HepG2 (cell line): ENCODE results near the gene LCN2. TPM values are rescaled to one million over a fixed set of nuclear protein-coding genes. Genes with fewer than 3 reads are reported as not detected.
"Not testable (repeated sequence)": the region's sequence is repeated elsewhere in the genome, so short reads cannot be mapped to it uniquely, and the experiment has no call there.

ENCODE experiments used
- ATAC-seq: fragments of 200-7000 bp; cut with Tn5 transposase; 3 replicates; pipeline ENCODE4 v1.9.1; 2020; ENCODE audit warnings: mild to moderate bottlenecking, moderate library complexity
- BruUV-seq: library from RNA; stranded (reverse); fragments of 400-500 nt; replicated peaks from 2 replicates; lab custom pipeline; 2021; lab: Mats Ljungman, UMichigan
- CTCF ChIA-PET: fragments of 300-600 bp; formaldehyde crosslinking; extraction: SDS; loops from one replicate; lab custom pipeline; 2021; ENCODE audit warnings: low total read pairs, inconsistent platforms, low intra/inter-chr PET ratio; lab: Yijun Ruan, JAX
- POLR2A ChIA-PET: fragments of 350-600 bp; sonication (Branson Sonifier 250); formaldehyde crosslinking; loops from one replicate; lab custom pipeline; 2020; ENCODE audit warnings: antibody characterized with exemption, inconsistent platforms; lab: Yijun Ruan, JAX
- DNase-seq: peaks from one replicate; pipeline ENCODE4 v3.0.0-alpha.2; 2015; ENCODE audit warnings: low spot score
- FAIRE-seq: peaks from 3 replicates; lab custom pipeline; 2011; peaks lifted over from hg19 to GRCh38; lab: Jason Lieb, UNC
- H2AFZ ChIP-seq: one replicate; pipeline ENCODE4 v1.6.1; 2011; ENCODE audit warnings: low read length, inconsistent platforms
- H3K27ac ChIP-seq: fragments of 300-600 bp; 3 replicates; pipeline ENCODE4 v1.8.0; 2011; ENCODE audit warnings: mixed run types, mild to moderate bottlenecking, mixed read lengths, low read length, inconsistent platforms; ENCODE audit not compliant: insufficient read depth; ENCODE audit errors: extremely low read length
- H3K27me3 ChIP-seq, 2 experiments: fragments of 200-600 bp in 1 of 2; 2 replicates in 1 of 2; 3 replicates in 1 of 2; pipeline versions ENCODE4 v1.6.0 to v1.8.0; 2011; ENCODE audit warnings: low read length in 2 of 2, mild to moderate bottlenecking in 2 of 2, moderate library complexity in 2 of 2, inconsistent platforms in 1 of 2; ENCODE audit not compliant: insufficient read depth in 2 of 2, control insufficient read depth in 1 of 2
- H3K36me3 ChIP-seq, 2 experiments: fragments of 200-600 bp in 1 of 2; replicated peaks in 1 of 2; 2 replicates in 1 of 2; 3 replicates in 1 of 2; pipeline versions ENCODE4 v1.5.1 to v1.8.0; 2011; ENCODE audit warnings: low read length in 2 of 2, inconsistent platforms in 1 of 2; ENCODE audit not compliant: insufficient read depth in 2 of 2, control insufficient read depth in 1 of 2
- H3K4me1 ChIP-seq: 2 replicates; pipeline ENCODE4 v1.5.1; 2012; ENCODE audit warnings: low read length, inconsistent platforms; ENCODE audit not compliant: insufficient read depth
- H3K4me2 ChIP-seq: 2 replicates; pipeline ENCODE4 v1.6.0; 2011; ENCODE audit warnings: low read depth, low read length, inconsistent platforms
- H3K4me3 ChIP-seq, 3 experiments: fragments of 200-600 bp in 1 of 3; sonication (generic), shearing (Covaris generic) in 1 of 3; replicated peaks in 1 of 3; 2 replicates each; pipeline ENCODE4 v1.5.1; 2011 to 2016; ENCODE audit warnings: low read length in 3 of 3, inconsistent platforms in 2 of 3, low read depth in 2 of 3, mild to moderate bottlenecking in 2 of 3, control low read depth in 1 of 3, mixed read lengths in 1 of 3; ENCODE audit not compliant: insufficient read depth in 1 of 3
- H3K79me2 ChIP-seq: one replicate; pipeline ENCODE4 v1.6.1; 2011; ENCODE audit warnings: low read length, inconsistent platforms; ENCODE audit not compliant: insufficient read depth
- H3K9ac ChIP-seq: 2 replicates; pipeline ENCODE4 v1.6.0; 2011; ENCODE audit warnings: mild to moderate bottlenecking, low read depth, low read length, inconsistent platforms; ENCODE audit not compliant: insufficient read depth
- H3K9me3 ChIP-seq: 2 replicates; pipeline ENCODE4 v1.5.1; 2012; ENCODE audit warnings: mild to moderate bottlenecking, low read length
- H4K20me1 ChIP-seq: 2 replicates; pipeline ENCODE4 v1.6.0; 2011; ENCODE audit warnings: inconsistent platforms, mild to moderate bottlenecking, low read length, moderate library complexity; ENCODE audit not compliant: insufficient read depth
- FOXP4 ChIP-seq: sonication (generic); formaldehyde crosslinking; IDR thresholded peaks from 2 replicates; pipeline ENCODE4 v1.4.0; 2020; ENCODE audit warnings: missing genetic modification reagents
- GATAD2A ChIP-seq: IDR thresholded peaks from 2 replicates; pipeline ENCODE4 v1.6.1; 2016
- HDAC1 ChIP-seq: sonication (generic); formaldehyde crosslinking; IDR thresholded peaks from 2 replicates; pipeline ENCODE4 v1.5.1; 2020; ENCODE audit warnings: mild to moderate bottlenecking, missing genetic modification reagents
- HNF1A ChIP-seq, 2 experiments: sonication (generic) in 1 of 2; formaldehyde crosslinking in 1 of 2; IDR thresholded peaks; 2 replicates each; pipeline versions ENCODE4 v1.4.0 to v1.6.1; 2016 to 2020; ENCODE audit warnings: borderline replicate concordance in 1 of 2, low read depth in 1 of 2, mild to moderate bottlenecking in 1 of 2, missing genetic modification reagents in 1 of 2
- KDM4B ChIP-seq: sonication (generic); formaldehyde crosslinking; IDR thresholded peaks from 2 replicates; pipeline ENCODE4 v1.4.0; 2020; ENCODE audit warnings: missing genetic modification reagents
- LCORL ChIP-seq, 2 experiments: fragments of 450-650 bp in 1 of 2; sonication (generic) in 1 of 2; formaldehyde crosslinking in 1 of 2; IDR thresholded peaks; 2 replicates each; pipeline versions ENCODE4 v1.5.0 to v1.6.1; 2017 to 2020; ENCODE audit warnings: antibody characterized with exemption in 1 of 2, missing genetic modification reagents in 1 of 2
- POLR2A ChIP-seq, 2 experiments: IDR thresholded peaks; 2 replicates each; pipeline ENCODE4 v1.6.1; 2011; ENCODE audit warnings: low read depth in 2 of 2, low read length in 2 of 2, mild to moderate bottlenecking in 1 of 2, moderate library complexity in 1 of 2; ENCODE audit not compliant: insufficient read depth in 1 of 2
- SOX13 ChIP-seq, 3 experiments: fragments of 450-650 bp in 1 of 3; sonication (generic) in 1 of 3; formaldehyde crosslinking in 1 of 3; IDR thresholded peaks in 2 of 3; conservative IDR thresholded peaks in 1 of 3; 2 replicates each; pipeline versions ENCODE4 v1.5.0 to v1.6.1; 2016 to 2020; ENCODE audit warnings: antibody characterized with exemption in 1 of 3, mild to moderate bottlenecking in 1 of 3, missing compliant biosample characterization in 1 of 3, missing genetic modification reagents in 1 of 3, moderate library complexity in 1 of 3
- WGBS: methylation state at CpG from one replicate; pipeline ENCODE4 v1.1.6; 2017; ENCODE audit warnings: low lambda C conversion rate; 5-methylcytosine and 5-hydroxymethylcytosine counted together
- in situ Hi-C: cut with HindIII; loops from 2 replicates; pipeline ENCODE4 v1.10.0; 2017; ENCODE audit warnings: low pct_unique_long_range_greater_than_20kb; ENCODE audit not compliant: extremely low pct_ligation_motif_present
- intact Hi-C: fragments of 100-400 bp; cut with micrococcal nuclease; formaldehyde crosslinking; loops from one replicate; pipeline ENCODE4 v1.10.0; 2022; ENCODE audit not compliant: unreplicated experiment
- polyA plus RNA-seq, 8 experiments: library from polyadenylated mRNA; depleted of rRNA in 3 of 8; stranded (reverse) in 7 of 8; unstranded in 1 of 8; fragments of >200 nt; fragmentation: Illumina TruSeq in 4 of 8; extraction: Trizol in 4 of 8; gene quantifications; 2 replicates each; pipeline versions ENCODE4 v1.2.1 to v1.2.3, GENCODE V29; 2011 to 2016; ENCODE audit warnings: low read depth in 4 of 8, missing spikeins in 1 of 8, mixed read lengths in 1 of 8; ENCODE audit not compliant: insufficient read depth in 1 of 8
- total RNA-seq, 5 experiments: library from RNA; depleted of rRNA; stranded (reverse); fragments of >200 nt; fragmentation: Illumina TruSeq; extraction: Trizol; gene quantifications; 2 replicates each; pipeline ENCODE4 v1.2.3, GENCODE V29; 2016; ENCODE audit warnings: low read depth in 1 of 5

The LCN2 gene
- total and polyA plus RNA-seq, 2 of the 13 experiments (the other 11 are each of a cell fraction or from before 2014, with no cell fraction given) = 0.38 to 1.4 TPM

- H3K9me3 ChIP-seq, H4K20me1 ChIP-seq, BruUV-seq, H2AFZ ChIP-seq, CTCF ChIA-PET, ATAC-seq, FAIRE-seq, H3K36me3 ChIP-seq, H3K79me2 ChIP-seq, intact Hi-C loops, DNase-seq, H3K27me3 ChIP-seq, in situ Hi-C loops: not testable (repeated sequence)
- Histone ChIP-seq H3K9ac (peak overlapping the region; percentile 52), H3K4me3 (peak overlapping the region; percentile 36 to 65 (median 42)), H3K27ac (peak overlapping the region; percentile 52), H3K4me1 (peaks cover 46% of the 10 kb centered on the region), H3K4me2 (peak overlapping the region; percentile 95)
- WGBS = 46% methylated on average over 8 of the region's 8 CpGs
- POLR2A ChIA-PET = interaction anchor here (1.3 kb wide), 1 partner anchor 28 kb away, joined by 3 read pairs; no protein-coding TSS in a partner anchor
Observed at GRCh38 chr9:128131346-128131745, 17.9 kb upstream of the LCN2 start.

DNA sequence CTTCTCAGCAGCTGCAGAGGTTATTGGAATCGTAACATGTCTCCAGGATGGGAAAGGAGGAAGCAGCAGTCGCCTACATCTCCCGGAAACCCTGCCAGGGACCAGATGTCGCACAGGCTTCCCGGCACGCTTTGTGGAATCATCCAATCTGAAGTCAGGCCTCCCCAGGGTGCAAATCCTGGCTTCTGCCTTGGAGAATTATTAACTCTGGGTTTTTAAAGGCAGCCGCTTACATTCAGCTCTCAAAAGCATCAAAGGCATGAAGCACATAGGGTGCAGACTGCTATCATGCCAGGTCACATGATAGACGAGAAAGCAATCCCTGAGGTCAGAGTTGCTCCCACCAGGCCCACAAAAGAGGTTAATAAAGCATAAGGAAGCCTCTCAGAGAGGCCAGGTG is 17.1 kb upstream of the LCN2 start:
- H2AFZ ChIP-seq; H3K36me3 ChIP-seq; H3K79me2 ChIP-seq; H4K20me1 ChIP-seq; BruUV-seq; H3K27me3 ChIP-seq; H3K9me3 ChIP-seq; in situ Hi-C loops; intact Hi-C loops; CTCF ChIA-PET; TF ChIP-seq LCORL, SOX13 (IDR thresholded peaks at IDR 0.05): not testable (repeated sequence)
- Histone ChIP-seq H3K4me3 (peak overlapping the region; percentile 36 to 65 (median 42)), H3K9ac (peak overlapping the region; percentile 52), H3K4me2 (peak overlapping the region; percentile 95), H3K27ac (peak overlapping the region; percentile 61), H3K4me1 (peaks cover 48% of the 10 kb centered on the region)
- ATAC-seq = peak; percentile 60
- WGBS = 0% methylated on average over 4 of the region's 8 CpGs
- POLR2A ChIA-PET = interaction anchor here (1.2 to 1.5 kb wide), 3 partner anchors 10 to 27 kb away, joined by 3 to 5 read pairs (median 3); no protein-coding TSS in a partner anchor
- peak; percentile 92 for DNase-seq
- peak; percentile 93 for FAIRE-seq
- TF ChIP-seq FOXP4 (CRISPR knock-in tag) (peak; percentile 38; the same call in 1 of the 2 replicates), LCORL (CRISPR knock-in tag; IDR thresholded peaks at IDR 0.05) (0 out of 2 replicates have a peak, but pooled peaks have one; percentile 16), SOX13 (CRISPR knock-in tag; conservative IDR thresholded peaks at IDR 0.05 in 1 of 2, IDR thresholded peaks at IDR 0.05 in 1 of 2) (peak in 1 of 2 experiments; percentile 36; a peak in 1 of 4 replicates), HDAC1 (CRISPR knock-in tag) (0 out of 2 replicates have a peak, but pooled peaks have one; percentile 52), HNF1A (IDR thresholded peaks at IDR 0.05; ENCODE audit: low read depth) (peak; percentile 88), HNF1A (CRISPR knock-in tag; IDR thresholded peaks at IDR 0.05; ENCODE audit: borderline replicate concordance) (peak; percentile 94), GATAD2A (0 out of 2 replicates have a peak, but pooled peaks have one; percentile 48), POLR2A (IDR thresholded peaks at IDR 0.05; ENCODE audit: insufficient read depth in 1 of 2, low read depth in 2 of 2, low read length in 2 of 2) (peak; percentile 45 to 61; a peak in 1 of 4 replicates), KDM4B (CRISPR knock-in tag) (peak; percentile 10; the same call in 1 of the 2 replicates)
